Tibial artery (tissue), 4 donors: ENCODE data around the gene TIAM1.
"Not testable (repeated sequence)": the region's sequence is repeated elsewhere in the genome, so short reads cannot be mapped to it uniquely, and the experiment has no call there.

ENCODE experiments used
- DNase-seq, 2 donors: peaks; one replicate each; pipeline ENCODE4 v3.0.0-alpha.2; 2019
- H3K27ac ChIP-seq, 2 donors: fragments of 200-600 bp; sonication (generic) in 1 of 2; 1 replicate in 1 of 2; 2 replicates in 1 of 2; pipeline ENCODE4 v1.5.1; 2018 to 2019; ENCODE audit warnings: mild to moderate bottlenecking in 1 of 2
- H3K27me3 ChIP-seq, 2 donors: fragments of 200-600 bp; sonication (generic) in 1 of 2; one replicate each; pipeline versions ENCODE4 v1.5.1 to v1.6.0; 2016 to 2019
- H3K36me3 ChIP-seq, 3 donors: fragments of 200-600 bp; sonication (generic) in 2 of 3; one replicate each; pipeline ENCODE4 v1.5.1; 2016 to 2019; ENCODE audit warnings: mild to moderate bottlenecking in 2 of 3
- H3K4me1 ChIP-seq, 4 donors: fragments of 200-600 bp; sonication (generic) in 2 of 4; 1 replicate in 3 of 4; 2 replicates in 1 of 4; pipeline ENCODE4 v1.5.1; 2016 to 2019
- H3K4me3 ChIP-seq, 2 donors: fragments of 200-600 bp; sonication (generic) in 1 of 2; 1 replicate in 1 of 2; 2 replicates in 1 of 2; pipeline ENCODE4 v1.5.1; 2018 to 2019; ENCODE audit warnings: mild to moderate bottlenecking in 2 of 2
- H3K9me3 ChIP-seq, 3 donors: fragments of 200-600 bp; sonication (generic) in 1 of 3; one replicate each; pipeline ENCODE4 v1.5.1; 2016 to 2019
- intact Hi-C: fragments of 100-400 bp; cut with DNase I; formaldehyde crosslinking; loops from one replicate; pipeline ENCODE4 v1.15.0; 2023; ENCODE audit warnings: low total_unique reads
- TF ChIP-seq, protein P1 (sequence below), 2 experiments: fragments of 200-600 bp in 1 of 2; fragments of 450-650 bp in 1 of 2; IDR thresholded peaks; one replicate each; pipeline ENCODE4 v1.5.1; 2017 to 2019; ENCODE audit warnings: antibody characterized with exemption in 2 of 2, mild to moderate bottlenecking in 1 of 2, moderate library complexity in 1 of 2

TIAM1 gene

DNA sequence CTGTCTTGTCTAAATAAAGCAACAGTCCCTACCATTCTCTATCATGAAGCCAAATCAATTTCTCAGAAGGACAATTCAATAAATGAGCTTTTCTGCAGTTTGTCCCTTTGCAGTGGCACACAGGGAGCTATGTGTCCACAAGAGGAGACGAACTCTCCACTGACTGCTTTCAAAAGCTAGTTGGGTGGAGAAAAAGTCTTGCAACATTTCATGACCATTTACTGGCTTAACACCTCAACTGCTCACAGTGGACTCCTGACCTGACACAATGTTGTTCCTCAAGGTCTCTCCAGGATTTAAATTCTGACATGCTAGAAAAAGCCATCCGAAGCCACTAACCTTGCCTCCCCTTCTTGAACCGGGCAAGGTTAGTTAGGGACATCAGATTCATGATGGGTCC, 111.7 kb downstream of the TIAM1 start:
- TF ChIP-seq, protein P1, sequence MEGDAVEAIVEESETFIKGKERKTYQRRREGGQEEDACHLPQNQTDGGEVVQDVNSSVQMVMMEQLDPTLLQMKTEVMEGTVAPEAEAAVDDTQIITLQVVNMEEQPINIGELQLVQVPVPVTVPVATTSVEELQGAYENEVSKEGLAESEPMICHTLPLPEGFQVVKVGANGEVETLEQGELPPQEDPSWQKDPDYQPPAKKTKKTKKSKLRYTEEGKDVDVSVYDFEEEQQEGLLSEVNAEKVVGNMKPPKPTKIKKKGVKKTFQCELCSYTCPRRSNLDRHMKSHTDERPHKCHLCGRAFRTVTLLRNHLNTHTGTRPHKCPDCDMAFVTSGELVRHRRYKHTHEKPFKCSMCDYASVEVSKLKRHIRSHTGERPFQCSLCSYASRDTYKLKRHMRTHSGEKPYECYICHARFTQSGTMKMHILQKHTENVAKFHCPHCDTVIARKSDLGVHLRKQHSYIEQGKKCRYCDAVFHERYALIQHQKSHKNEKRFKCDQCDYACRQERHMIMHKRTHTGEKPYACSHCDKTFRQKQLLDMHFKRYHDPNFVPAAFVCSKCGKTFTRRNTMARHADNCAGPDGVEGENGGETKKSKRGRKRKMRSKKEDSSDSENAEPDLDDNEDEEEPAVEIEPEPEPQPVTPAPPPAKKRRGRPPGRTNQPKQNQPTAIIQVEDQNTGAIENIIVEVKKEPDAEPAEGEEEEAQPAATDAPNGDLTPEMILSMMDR (IDR thresholded peaks at IDR 0.05) = no peak
- no peaks in the 10 kb centered on the region for H3K4me1 ChIP-seq
- intact Hi-C loops = no loop called here
- H3K27me3 ChIP-seq = no peaks in the 10 kb centered on the region
- H3K36me3 ChIP-seq = no peaks in the 10 kb centered on the region
- H3K4me3 ChIP-seq = no peak overlapping the region
- no peak for DNase-seq
- H3K9me3 ChIP-seq = no peaks in the 10 kb centered on the region
- H3K27ac ChIP-seq = no peak overlapping the region

DNA sequence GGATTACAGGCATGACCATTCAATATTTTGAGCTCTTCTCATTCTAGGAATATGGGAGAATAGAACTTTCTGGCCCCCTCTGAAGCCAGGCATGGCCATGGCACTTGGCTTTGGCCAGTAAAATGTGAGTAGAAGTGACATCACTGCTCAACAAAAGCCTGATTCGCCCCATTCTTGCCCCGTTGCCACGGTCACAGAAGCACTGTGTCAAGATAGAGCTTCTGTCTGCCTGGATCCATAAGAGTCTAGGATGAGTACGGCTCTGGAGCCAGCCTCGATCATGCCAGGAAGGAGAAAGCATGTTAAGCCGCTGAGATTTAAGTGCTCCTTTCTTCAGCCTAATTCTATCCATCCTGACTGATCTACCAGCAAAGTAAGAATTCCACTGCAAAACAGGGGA, 113.1 kb downstream of the TIAM1 start:
- intact Hi-C loops = no loop called here
- Histone ChIP-seq H3K27me3 (no peaks in the 10 kb centered on the region), H3K9me3 (no peaks in the 10 kb centered on the region), H3K4me3 (no peak overlapping the region), H3K4me1 (no peaks in the 10 kb centered on the region), H3K27ac (no peak overlapping the region), H3K36me3 (no peaks in the 10 kb centered on the region)
- TF ChIP-seq, protein P1 (IDR thresholded peaks at IDR 0.05) = no peak
- no peak for DNase-seq

DNA sequence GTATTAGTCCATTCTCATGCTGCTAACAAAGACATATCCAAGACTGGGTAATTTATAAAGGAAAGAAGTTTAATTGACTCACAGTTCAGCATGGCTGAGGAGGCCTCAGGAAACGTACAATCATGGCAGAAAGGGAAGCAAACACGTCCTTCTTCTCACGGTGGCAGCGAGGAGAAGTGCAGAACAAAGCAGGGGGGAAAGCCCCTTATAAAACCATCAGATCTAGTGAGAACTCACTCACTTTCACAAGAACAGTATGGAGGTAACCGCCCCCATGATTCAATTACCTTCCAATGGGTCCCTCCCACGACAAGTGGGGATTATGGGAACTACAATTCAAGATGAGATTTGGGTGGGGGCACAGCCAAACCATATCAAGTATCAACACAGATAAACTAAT, 115.3 kb downstream of the TIAM1 start:
- H3K4me1 ChIP-seq, intact Hi-C loops, H3K27me3 ChIP-seq, H3K4me3 ChIP-seq, H3K9me3 ChIP-seq, H3K36me3 ChIP-seq, DNase-seq, H3K27ac ChIP-seq: not testable (repeated sequence)

DNA sequence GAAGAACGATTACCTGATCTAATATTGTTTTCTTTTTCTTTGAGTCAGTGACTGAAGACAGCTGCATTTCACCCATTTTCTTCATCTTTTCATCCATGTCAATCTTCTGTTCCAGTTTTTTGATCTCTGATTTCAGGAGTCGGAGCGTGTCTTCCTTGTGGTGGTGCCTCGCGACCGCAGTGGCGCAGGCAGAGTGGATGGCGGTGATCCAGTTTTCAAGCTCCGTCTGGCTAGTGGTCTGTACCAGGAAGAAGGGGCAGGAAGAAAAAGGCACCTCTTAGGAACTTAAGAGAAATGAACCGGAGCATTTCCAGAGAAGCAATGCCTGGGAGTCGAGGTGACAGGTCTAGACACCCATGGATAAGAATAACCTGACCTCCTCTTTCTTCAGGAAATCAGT, 118.3 kb downstream of the TIAM1 start:
- DNase-seq = no peak
- no peaks in the 10 kb centered on the region for H3K4me1 ChIP-seq
- TF ChIP-seq, protein P1 (IDR thresholded peaks at IDR 0.05) = no peak
- no peaks in the 10 kb centered on the region for H3K27me3 ChIP-seq
- H3K4me3 ChIP-seq = no peak overlapping the region
- intact Hi-C loops = no loop called here
- H3K9me3 ChIP-seq = no peaks in the 10 kb centered on the region
- no peaks in the 10 kb centered on the region for H3K36me3 ChIP-seq
- H3K27ac ChIP-seq = no peak overlapping the region

DNA sequence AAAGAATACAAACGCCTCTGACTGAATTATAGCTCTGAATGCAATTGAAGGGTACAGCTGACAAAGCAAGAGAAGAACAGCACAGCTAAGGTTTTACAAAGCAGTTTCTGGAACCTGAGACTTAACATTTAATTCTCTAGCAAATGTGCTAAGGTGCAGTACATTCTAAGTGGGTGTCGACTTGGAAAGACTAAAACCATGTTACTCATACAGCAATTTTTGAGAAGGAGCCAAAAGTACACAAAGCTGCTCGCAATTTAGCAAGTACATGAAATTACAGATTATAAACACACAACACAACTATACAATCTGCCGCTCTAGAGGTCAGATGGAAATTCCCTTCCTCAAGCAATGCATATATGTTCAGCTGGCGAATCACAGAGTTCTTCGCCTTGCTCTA, 121.9 kb downstream of the TIAM1 start:
- Histone ChIP-seq H3K9me3 (no peaks in the 10 kb centered on the region), H3K27me3 (no peaks in the 10 kb centered on the region), H3K27ac (no peak overlapping the region), H3K4me1 (no peaks in the 10 kb centered on the region), H3K36me3 (no peaks in the 10 kb centered on the region), H3K4me3 (no peak overlapping the region)
- TF ChIP-seq, protein P1 (IDR thresholded peaks at IDR 0.05) = no peak
- DNase-seq = no peak
- intact Hi-C loops = no loop called here

DNA sequence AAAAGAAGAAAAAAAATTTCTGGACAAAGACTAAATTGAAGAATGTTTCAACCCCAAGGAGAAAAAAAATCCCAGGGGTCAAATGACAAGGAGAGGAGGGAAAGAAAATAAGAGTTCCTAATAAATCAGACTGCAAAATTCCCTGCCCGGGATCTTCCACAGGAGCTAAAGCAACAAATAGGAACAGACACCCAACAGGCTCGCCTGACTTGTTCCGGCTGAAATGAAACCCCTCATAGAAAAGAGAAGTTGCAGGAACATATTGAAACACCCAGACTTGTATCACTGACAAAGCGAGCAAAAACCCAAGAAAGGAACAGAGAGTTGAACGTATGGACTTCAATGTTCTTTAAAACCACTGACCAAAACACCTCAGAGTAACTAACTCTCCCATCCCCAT, 123.0 kb downstream of the TIAM1 start:
- Histone ChIP-seq H3K27ac (no peak overlapping the region), H3K27me3 (no peaks in the 10 kb centered on the region), H3K4me3 (no peak overlapping the region), H3K9me3 (no peaks in the 10 kb centered on the region), H3K36me3 (no peaks in the 10 kb centered on the region), H3K4me1 (no peaks in the 10 kb centered on the region)
- DNase-seq = no peak
- intact Hi-C loops = no loop called here
- TF ChIP-seq, protein P1 (IDR thresholded peaks at IDR 0.05) = no peak
